AG04450 (cell line): ENCODE measurements around the gene HOXC13. TPM values are rescaled to one million over a fixed set of nuclear protein-coding genes. Genes with fewer than 3 reads are reported as not detected.

Source experiments
- CTCF ChIA-PET: fragments of 300-600, 350-600 bp; formaldehyde crosslinking; extraction: SDS; loops from one replicate; lab custom pipeline; 2022; ENCODE audit warnings: antibody characterized with exemption, inconsistent platforms; lab: Charles Lee
- POLR2A ChIA-PET: fragments of 350-600 bp; formaldehyde crosslinking; extraction: SDS; loops from one replicate; lab custom pipeline; 2021; ENCODE audit warnings: antibody characterized with exemption, inconsistent platforms; lab: Yijun Ruan, JAX
- DNase-seq: peaks from one replicate; pipeline ENCODE4 v3.0.0-alpha.2; 2011; ENCODE audit warnings: low read depth, low spot score
- H3K27ac ChIP-seq: one replicate; pipeline ENCODE4 v1.5.1; 2012; ENCODE audit warnings: low read depth, low read length, control low read depth
- H3K27me3 ChIP-seq: one replicate; pipeline ENCODE4 v1.6.0; 2012; ENCODE audit warnings: low read length; ENCODE audit not compliant: control insufficient read depth, insufficient read depth
- H3K4me3 ChIP-seq: 2 replicates; pipeline ENCODE4 v1.5.1; 2011; ENCODE audit warnings: mild to moderate bottlenecking, low read depth, low read length, control low read depth
- H3K9me3 ChIP-seq: 2 replicates; pipeline ENCODE4 v1.5.1; 2012; ENCODE audit warnings: low read length; ENCODE audit not compliant: control insufficient read depth, insufficient read depth
- CTCF ChIP-seq: IDR thresholded peaks from 2 replicates; pipeline ENCODE4 v1.5.1; 2011; ENCODE audit warnings: low read depth, low read length, control low read depth, inconsistent platforms
- polyA plus RNA-seq: library from polyadenylated mRNA; depleted of rRNA; stranded (reverse); fragments of >200 nt; gene quantifications from 2 replicates; pipeline ENCODE4 v1.2.3, GENCODE V29; 2011

HOXC13 gene
- polyA plus RNA-seq, 1 experiment, result not detected

- DNase-seq, result no peak
- no peak overlapping the region for H3K4me3 ChIP-seq
- H3K27ac ChIP-seq, result no peak overlapping the region
- no peak for TF ChIP-seq CTCF
- peaks cover 12% of the 10 kb centered on the region for H3K9me3 ChIP-seq
- CTCF ChIA-PET, result no interaction called here
- POLR2A ChIA-PET, result no interaction called here
- H3K27me3 ChIP-seq, result peaks cover 97% of the 10 kb centered on the region
These were observed 33.6 kb downstream of the HOXC13 start for GRCh38 chr12:53972152-53972702.

GRCh38 chr12:53972722-53973235 lies 34.1 kb downstream of the HOXC13 start, which contains the start of gene HOXC11:
Gene HOXC11 (plus strand): TSS chr12:53973126. CDS start chr12:53973242, 116 bp downstream.
- ChIA-PET POLR2A (no interaction called here), CTCF (no interaction called here)
- peaks cover 96% of the 10 kb centered on the region for H3K27me3 ChIP-seq
- H3K27ac ChIP-seq, result no peak within 1 kb of the TSS
- no peak for TF ChIP-seq CTCF
- no peak for DNase-seq
- H3K9me3 ChIP-seq, result peaks cover 12% of the 10 kb centered on the region
- H3K4me3 ChIP-seq, result no peak within 1 kb of the TSS

- no peak overlapping the region for H3K27ac ChIP-seq
- POLR2A ChIA-PET, result no interaction called here
- no peak for DNase-seq
- H3K4me3 ChIP-seq, result no peak overlapping the region
- peaks cover 95% of the 10 kb centered on the region for H3K27me3 ChIP-seq
- TF ChIP-seq CTCF, result no peak
- CTCF ChIA-PET, result interaction anchor here (0.6 kb wide), 1 partner anchor 228 kb away, joined by 3 read pairs; no protein-coding TSS in a partner anchor
- peaks cover 12% of the 10 kb centered on the region for H3K9me3 ChIP-seq
These were observed 34.8 kb downstream of the HOXC13 start for GRCh38 chr12:53973236-53974042.

GRCh38 chr12:53974084-53975063 lies 35.7 kb downstream of the HOXC13 start, which contains the start of gene HOTAIR:
Gene HOTAIR (minus strand): TSS chr12:53974954.
- Histone ChIP-seq H3K27me3 (peaks cover 95% of the 10 kb centered on the region), H3K9me3 (peaks cover 12% of the 10 kb centered on the region), H3K4me3 (no peak within 1 kb of the TSS), H3K27ac (no peak within 1 kb of the TSS)
- no peak for DNase-seq
- ChIA-PET CTCF (interaction anchor here (0.6 kb wide), 1 partner anchor 227 kb away, joined by 3 read pairs; no protein-coding TSS in a partner anchor), POLR2A (no interaction called here)
- no peak for TF ChIP-seq CTCF
